ENCODE measurements around the gene NR4A3. TPM values are rescaled to one million over a fixed set of nuclear protein-coding genes. Genes with fewer than 3 reads are reported as not detected.

The NR4A3 gene
- total and polyA plus RNA-seq, 9 of the 15 experiments (the other 6 are each of a cell fraction or from before 2014, with no cell fraction given), result 0.04 to 0.07 TPM; not detected in 7

DNA sequence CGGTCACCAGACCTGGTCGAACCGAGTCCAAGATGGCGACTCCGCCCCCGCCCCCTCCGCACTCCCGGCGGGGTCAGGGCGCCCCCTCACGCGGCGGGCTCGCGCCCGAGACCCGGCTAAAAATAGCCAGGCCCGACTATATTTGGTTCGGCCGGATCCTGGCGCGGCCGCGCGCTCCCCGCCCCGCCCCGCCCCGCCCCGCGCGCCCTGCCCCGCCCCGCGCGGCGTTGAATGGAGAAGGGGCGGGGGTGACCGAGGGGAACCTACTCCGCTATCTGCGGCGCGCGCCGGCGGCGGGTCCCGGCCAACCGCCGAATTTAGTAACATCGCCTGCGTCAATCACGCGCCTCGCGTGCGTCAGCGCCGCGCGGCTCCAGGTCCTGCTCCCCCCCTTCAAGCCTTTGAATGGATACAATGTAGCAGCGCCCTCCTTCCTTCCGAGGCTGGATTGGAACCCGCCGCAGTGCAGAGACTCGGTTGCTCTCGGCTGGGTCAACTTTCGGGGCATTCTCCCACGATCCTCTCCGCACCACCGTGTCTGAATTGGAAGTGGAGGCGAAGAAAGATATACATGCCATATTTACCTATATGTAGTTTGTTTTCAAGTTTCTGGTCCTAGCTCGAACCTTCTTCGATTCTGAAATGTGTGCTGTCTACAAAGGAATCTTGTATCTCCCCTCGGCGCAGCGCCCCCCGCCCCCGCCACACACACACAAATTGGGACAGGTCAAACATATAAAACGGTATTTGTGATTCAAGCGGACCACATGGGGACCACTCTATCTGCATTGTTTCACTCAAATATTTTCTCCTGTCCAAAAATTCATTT, 1.6 kb upstream of the NR4A3 start (continued):
- TF ChIP-seq IRF2 (CRISPR knock-in tag; IDR thresholded peaks at IDR 0.05) (no peak), NCOR1 (IDR thresholded peaks at IDR 0.05) (peak; percentile 63; the same call in 1 of the 2 replicates), ZNF764 (CRISPR knock-in tag; IDR thresholded peaks at IDR 0.05; ENCODE audit: low read depth) (no peak), ARID2 (IDR thresholded peaks at IDR 0.05) (no peak), EP300 (IDR thresholded peaks at IDR 0.05; ENCODE audit: low read length) (no peak; the same call in 1 of the 2 replicates), SETDB1 (IDR thresholded peaks at IDR 0.05; ENCODE audit: low read length) (no peak), POLR3A (IDR thresholded peaks at IDR 0.05; ENCODE audit: borderline replicate concordance, extremely low read depth, insufficient read depth, insufficient read length) (no peak), FOS (IDR thresholded peaks at IDR 0.05; ENCODE audit: extremely low read depth, insufficient read length) (no peak), RFX7 (CRISPR knock-in tag; IDR thresholded peaks at IDR 0.05) (no peak), RNF2 (IDR thresholded peaks at IDR 0.05) (no peak), SLC30A9 (CRISPR knock-in tag; IDR thresholded peaks at IDR 0.05) (no peak), DACH1 (IDR thresholded peaks at IDR 0.05; ENCODE audit: partially characterized antibody) (no peak), SAFB2 (IDR thresholded peaks at IDR 0.05; ENCODE audit: borderline replicate concordance, low read depth, low read length, severe bottlenecking) (no peak), MCM3 (IDR thresholded peaks at IDR 0.05) (no peak), BCOR (IDR thresholded peaks at IDR 0.05) (peak; percentile 72), HMGN3 (IDR thresholded peaks at IDR 0.05; ENCODE audit: borderline replicate concordance, extremely low read depth, insufficient read length, low read depth, low read length) (peak; percentile 86), ZNF134 (CRISPR knock-in tag; conservative IDR thresholded peaks at IDR 0.05) (no peak), ZNF707 (CRISPR knock-in tag; conservative IDR thresholded peaks at IDR 0.05) (no peak), ZNF133 (CRISPR knock-in tag; IDR thresholded peaks at IDR 0.05) (no peak)
- TF ChIP-seq, protein P1, sequence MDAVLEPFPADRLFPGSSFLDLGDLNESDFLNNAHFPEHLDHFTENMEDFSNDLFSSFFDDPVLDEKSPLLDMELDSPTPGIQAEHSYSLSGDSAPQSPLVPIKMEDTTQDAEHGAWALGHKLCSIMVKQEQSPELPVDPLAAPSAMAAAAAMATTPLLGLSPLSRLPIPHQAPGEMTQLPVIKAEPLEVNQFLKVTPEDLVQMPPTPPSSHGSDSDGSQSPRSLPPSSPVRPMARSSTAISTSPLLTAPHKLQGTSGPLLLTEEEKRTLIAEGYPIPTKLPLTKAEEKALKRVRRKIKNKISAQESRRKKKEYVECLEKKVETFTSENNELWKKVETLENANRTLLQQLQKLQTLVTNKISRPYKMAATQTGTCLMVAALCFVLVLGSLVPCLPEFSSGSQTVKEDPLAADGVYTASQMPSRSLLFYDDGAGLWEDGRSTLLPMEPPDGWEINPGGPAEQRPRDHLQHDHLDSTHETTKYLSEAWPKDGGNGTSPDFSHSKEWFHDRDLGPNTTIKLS (IDR thresholded peaks at IDR 0.05; ENCODE audit: borderline replicate concordance, low read depth), result no peak
- TF ChIP-seq, protein P2, sequence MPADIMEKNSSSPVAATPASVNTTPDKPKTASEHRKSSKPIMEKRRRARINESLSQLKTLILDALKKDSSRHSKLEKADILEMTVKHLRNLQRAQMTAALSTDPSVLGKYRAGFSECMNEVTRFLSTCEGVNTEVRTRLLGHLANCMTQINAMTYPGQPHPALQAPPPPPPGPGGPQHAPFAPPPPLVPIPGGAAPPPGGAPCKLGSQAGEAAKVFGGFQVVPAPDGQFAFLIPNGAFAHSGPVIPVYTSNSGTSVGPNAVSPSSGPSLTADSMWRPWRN (IDR thresholded peaks at IDR 0.05; ENCODE audit: low read depth), result peak; percentile 80
- TF ChIP-seq, protein P3, sequence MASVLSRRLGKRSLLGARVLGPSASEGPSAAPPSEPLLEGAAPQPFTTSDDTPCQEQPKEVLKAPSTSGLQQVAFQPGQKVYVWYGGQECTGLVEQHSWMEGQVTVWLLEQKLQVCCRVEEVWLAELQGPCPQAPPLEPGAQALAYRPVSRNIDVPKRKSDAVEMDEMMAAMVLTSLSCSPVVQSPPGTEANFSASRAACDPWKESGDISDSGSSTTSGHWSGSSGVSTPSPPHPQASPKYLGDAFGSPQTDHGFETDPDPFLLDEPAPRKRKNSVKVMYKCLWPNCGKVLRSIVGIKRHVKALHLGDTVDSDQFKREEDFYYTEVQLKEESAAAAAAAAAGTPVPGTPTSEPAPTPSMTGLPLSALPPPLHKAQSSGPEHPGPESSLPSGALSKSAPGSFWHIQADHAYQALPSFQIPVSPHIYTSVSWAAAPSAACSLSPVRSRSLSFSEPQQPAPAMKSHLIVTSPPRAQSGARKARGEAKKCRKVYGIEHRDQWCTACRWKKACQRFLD (CRISPR knock-in tag; IDR thresholded peaks at IDR 0.05), result peak; percentile 33; the same call in 1 of the 2 replicates
- TF ChIP-seq, protein P4, sequence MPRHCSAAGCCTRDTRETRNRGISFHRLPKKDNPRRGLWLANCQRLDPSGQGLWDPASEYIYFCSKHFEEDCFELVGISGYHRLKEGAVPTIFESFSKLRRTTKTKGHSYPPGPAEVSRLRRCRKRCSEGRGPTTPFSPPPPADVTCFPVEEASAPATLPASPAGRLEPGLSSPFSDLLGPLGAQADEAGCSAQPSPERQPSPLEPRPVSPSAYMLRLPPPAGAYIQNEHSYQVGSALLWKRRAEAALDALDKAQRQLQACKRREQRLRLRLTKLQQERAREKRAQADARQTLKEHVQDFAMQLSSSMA (CRISPR knock-in tag; IDR thresholded peaks at IDR 0.05), result no peak
- TF ChIP-seq, protein P5, sequence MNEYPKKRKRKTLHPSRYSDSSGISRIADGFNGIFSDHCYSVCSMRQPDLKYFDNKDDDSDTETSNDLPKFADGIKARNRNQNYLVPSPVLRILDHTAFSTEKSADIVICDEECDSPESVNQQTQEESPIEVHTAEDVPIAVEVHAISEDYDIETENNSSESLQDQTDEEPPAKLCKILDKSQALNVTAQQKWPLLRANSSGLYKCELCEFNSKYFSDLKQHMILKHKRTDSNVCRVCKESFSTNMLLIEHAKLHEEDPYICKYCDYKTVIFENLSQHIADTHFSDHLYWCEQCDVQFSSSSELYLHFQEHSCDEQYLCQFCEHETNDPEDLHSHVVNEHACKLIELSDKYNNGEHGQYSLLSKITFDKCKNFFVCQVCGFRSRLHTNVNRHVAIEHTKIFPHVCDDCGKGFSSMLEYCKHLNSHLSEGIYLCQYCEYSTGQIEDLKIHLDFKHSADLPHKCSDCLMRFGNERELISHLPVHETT (CRISPR knock-in tag; conservative IDR thresholded peaks at IDR 0.05 in 1 of 2, IDR thresholded peaks at IDR 0.05 in 1 of 2), result peak in 1 of 2 experiments; percentile 94; a peak in 2 of 4 replicates
